Naive B cell (primary cell): ENCODE measurements around the gene BOD1L1. TPM values are rescaled to one million over a fixed set of nuclear protein-coding genes. Genes with fewer than 3 reads are reported as not detected.
"Not testable (repeated sequence)": the region's sequence is repeated elsewhere in the genome, so short reads cannot be mapped to it uniquely, and the experiment has no call there.

Experiments used
- ATAC-seq, 2 donors: fragments of 150-1000 bp; cut with Tn5 transposase; 2 replicates each; pipeline ENCODE4 v1.10.0; 2021; ENCODE audit warnings: low read depth in 2 of 2, mild to moderate bottlenecking in 2 of 2, moderate library complexity in 2 of 2
- DNase-seq: peaks from one replicate; pipeline ENCODE4 v3.0.0; 2022
- H3K27ac Mint-ChIP-seq, 6 donors: one replicate each; pipeline ENCODE4 v1.8.0; 2020 to 2022; ENCODE audit warnings: mild to moderate bottlenecking in 6 of 6, mixed read lengths in 6 of 6, moderate library complexity in 5 of 6, inconsistent platforms in 2 of 6
- H3K27me3 Mint-ChIP-seq, 3 donors: one replicate each; pipeline ENCODE4 v1.8.0; 2021 to 2022; ENCODE audit warnings: mixed read lengths in 3 of 3, mild to moderate bottlenecking in 1 of 3
- H3K36me3 Mint-ChIP-seq, 2 donors: one replicate each; pipeline ENCODE4 v1.8.0; 2020 to 2022; ENCODE audit warnings: mixed read lengths in 2 of 2, inconsistent platforms in 1 of 2, mild to moderate bottlenecking in 1 of 2
- H3K4me1 Mint-ChIP-seq, 3 donors: one replicate each; pipeline ENCODE4 v1.8.0; 2020 to 2022; ENCODE audit warnings: mixed read lengths in 3 of 3, inconsistent platforms in 1 of 3, mild to moderate bottlenecking in 1 of 3, moderate library complexity in 1 of 3
- H3K4me3 Mint-ChIP-seq, 8 donors: one replicate each; pipeline ENCODE4 v1.8.0; 2020 to 2022; ENCODE audit warnings: mild to moderate bottlenecking in 8 of 8, mixed read lengths in 8 of 8, moderate library complexity in 8 of 8, inconsistent platforms in 2 of 8
- H3K9me3 Mint-ChIP-seq, 7 donors: one replicate each; pipeline ENCODE4 v1.8.0; 2020 to 2022; ENCODE audit warnings: mixed read lengths in 7 of 7, mild to moderate bottlenecking in 5 of 7, inconsistent platforms in 2 of 7, moderate library complexity in 1 of 7
- polyA plus RNA-seq, 6 donors: library from polyadenylated mRNA; unstranded; fragments of 300-500 nt; fragmentation: Illumina TruSeq; gene quantifications; one replicate each; pipeline ENCODE4 v1.2.3, GENCODE V29; 2021; ENCODE audit warnings: low read depth in 6 of 6

BOD1L1 gene
- polyA plus RNA-seq, 6 donors from 2014 or later: 2.5 to 10.2 (median 3.9) TPM

- Mint-ChIP-seq H3K27ac (peak overlapping the region in 2 of 6 donors; percentile 12 to 76), H3K36me3 (peaks cover 36 to 38% of the 10 kb centered on the region in 2 donors), H3K27me3 (no peaks in the 10 kb centered on the region), H3K9me3 (peaks cover 0 to 4% (median 0%) of the 10 kb centered on the region in 7 donors), H3K4me1 (peaks cover 0 to 6% (median 0%) of the 10 kb centered on the region in 3 donors), H3K4me3 (no peak overlapping the region)
- DNase-seq (no peak), ATAC-seq (no peak)
Observed at GRCh38 chr4:13567125-13567524, 60.4 kb downstream of the BOD1L1 start.

GRCh38 chr4:13562876-13563275, 64.6 kb downstream of the BOD1L1 start:
- no peak overlapping the region for H3K4me3 Mint-ChIP-seq
- peaks cover 0 to 3% (median 0%) of the 10 kb centered on the region in 3 donors for H3K4me1 Mint-ChIP-seq
- peak overlapping the region in 1 of 6 donors; percentile 17 for H3K27ac Mint-ChIP-seq
- H3K36me3 Mint-ChIP-seq: peaks cover 14 to 24% of the 10 kb centered on the region in 2 donors
- peaks cover 0 to 4% (median 0%) of the 10 kb centered on the region in 7 donors for H3K9me3 Mint-ChIP-seq
- DNase-seq (no peak), ATAC-seq (no peak)
- H3K27me3 Mint-ChIP-seq: no peaks in the 10 kb centered on the region

- H3K27ac Mint-ChIP-seq: no peak overlapping the region
- no peak for DNase-seq
- H3K9me3 Mint-ChIP-seq: peaks cover 0 to 4% (median 0%) of the 10 kb centered on the region in 7 donors
- no peak for ATAC-seq
- H3K4me1 Mint-ChIP-seq: peaks cover 0 to 3% (median 0%) of the 10 kb centered on the region in 3 donors
- H3K36me3 Mint-ChIP-seq: peaks cover 7 to 20% of the 10 kb centered on the region in 2 donors
- H3K4me3 Mint-ChIP-seq: no peak overlapping the region
- H3K27me3 Mint-ChIP-seq: peaks cover 0 to 8% (median 5%) of the 10 kb centered on the region in 3 donors
Observed at GRCh38 chr4:13561673-13562072, 65.9 kb downstream of the BOD1L1 start.

GRCh38 chr4:13560111-13560510, 67.4 kb downstream of the BOD1L1 start:
- not testable (repeated sequence) for H3K4me1 Mint-ChIP-seq
- H3K27me3 Mint-ChIP-seq: peaks cover 0 to 10% (median 8%) of the 10 kb centered on the region in 3 donors

GRCh38 chr4:13559413-13559812, 68.1 kb downstream of the BOD1L1 start:
- Mint-ChIP-seq H3K36me3 (peaks cover 0 to 11% of the 10 kb centered on the region in 2 donors), H3K27ac (no peak overlapping the region), H3K27me3 (peaks cover 0 to 10% (median 8%) of the 10 kb centered on the region in 3 donors), H3K9me3 (peaks cover 0 to 4% (median 0%) of the 10 kb centered on the region in 7 donors), H3K4me1 (peaks cover 0 to 3% (median 0%) of the 10 kb centered on the region in 3 donors), H3K4me3 (no peak overlapping the region)
- DNase-seq: no peak
- ATAC-seq: no peak

More at GRCh38 chr4:13560111-13560510, 67.4 kb downstream of the BOD1L1 start:
- not testable (repeated sequence) for H3K4me3 Mint-ChIP-seq, DNase-seq, ATAC-seq, H3K9me3 Mint-ChIP-seq
- Mint-ChIP-seq H3K36me3 (peaks cover 0 to 11% of the 10 kb centered on the region in 2 donors), H3K27ac (peak overlapping the region in 1 of 6 donors; percentile 25)

GRCh38 chr4:13558881-13559280, 68.6 kb downstream of the BOD1L1 start:
- DNase-seq: no peak
- H3K4me3 Mint-ChIP-seq: no peak overlapping the region
- no peak for ATAC-seq

GRCh38 chr4:13555325-13555724, 72.2 kb downstream of the BOD1L1 start:
- ATAC-seq (no peak), DNase-seq (no peak)
- Mint-ChIP-seq H3K36me3 (peaks cover 0 to 8% of the 10 kb centered on the region in 2 donors), H3K27me3 (peaks cover 29 to 47% (median 46%) of the 10 kb centered on the region in 3 donors), H3K27ac (no peak overlapping the region), H3K9me3 (peaks cover 0 to 29% (median 11%) of the 10 kb centered on the region in 7 donors), H3K4me3 (no peak overlapping the region), H3K4me1 (no peaks in the 10 kb centered on the region)

More at GRCh38 chr4:13558881-13559280, 68.6 kb downstream of the BOD1L1 start:
- peaks cover 0 to 3% (median 0%) of the 10 kb centered on the region in 3 donors for H3K4me1 Mint-ChIP-seq
- peaks cover 0 to 4% (median 0%) of the 10 kb centered on the region in 7 donors for H3K9me3 Mint-ChIP-seq
- H3K36me3 Mint-ChIP-seq: peaks cover 0 to 11% of the 10 kb centered on the region in 2 donors
- H3K27me3 Mint-ChIP-seq: peaks cover 0 to 11% (median 10%) of the 10 kb centered on the region in 3 donors
- H3K27ac Mint-ChIP-seq: no peak overlapping the region

GRCh38 chr4:13553081-13553480, 74.4 kb downstream of the BOD1L1 start:
- Mint-ChIP-seq H3K27me3 (peaks cover 40 to 66% (median 59%) of the 10 kb centered on the region in 3 donors), H3K4me1 (peaks cover 7 to 12% (median 9%) of the 10 kb centered on the region in 3 donors), H3K27ac (no peak overlapping the region), H3K4me3 (no peak overlapping the region), H3K9me3 (peaks cover 0 to 30% (median 16%) of the 10 kb centered on the region in 7 donors), H3K36me3 (no peaks in the 10 kb centered on the region)
- ATAC-seq (no peak), DNase-seq (no peak)

- Mint-ChIP-seq H3K36me3 (peaks cover 0 to 13% of the 10 kb centered on the region in 2 donors), H3K27me3 (peaks cover 60 to 83% (median 76%) of the 10 kb centered on the region in 3 donors), H3K4me3 (peak overlapping the region; percentile 51 to 89 (median 76)), H3K27ac (peak overlapping the region in 2 of 6 donors; percentile 14 to 53), H3K4me1 (peaks cover 24 to 31% (median 31%) of the 10 kb centered on the region in 3 donors), H3K9me3 (peaks cover 0 to 40% (median 17%) of the 10 kb centered on the region in 7 donors)
- DNase-seq (peak; percentile 64), ATAC-seq (peak; percentile 52 to 64)
Observed at GRCh38 chr4:13548984-13549546, 78.5 kb downstream of the BOD1L1 start.

GRCh38 chr4:13548059-13548983, 79.2 kb downstream of the BOD1L1 start:
- Mint-ChIP-seq H3K4me3 (peak overlapping the region; percentile 69 to 89 (median 78)), H3K27ac (peak overlapping the region in 3 of 6 donors; percentile 38 to 94 (median 53)), H3K4me1 (peaks cover 27 to 35% (median 35%) of the 10 kb centered on the region in 3 donors), H3K9me3 (peaks cover 0 to 39% (median 17%) of the 10 kb centered on the region in 7 donors), H3K36me3 (peaks cover 0 to 14% of the 10 kb centered on the region in 2 donors), H3K27me3 (peaks cover 63 to 82% (median 74%) of the 10 kb centered on the region in 3 donors)
- ATAC-seq: no peak
- no peak for DNase-seq

- H3K36me3 Mint-ChIP-seq: peaks cover 0 to 22% of the 10 kb centered on the region in 2 donors
- peaks cover 63 to 82% (median 74%) of the 10 kb centered on the region in 3 donors for H3K27me3 Mint-ChIP-seq
- ATAC-seq: peak; percentile 37 to 53
- H3K9me3 Mint-ChIP-seq: peaks cover 0 to 35% (median 17%) of the 10 kb centered on the region in 7 donors
- no peak for DNase-seq
- peak overlapping the region; percentile 51 to 92 (median 78) for H3K4me3 Mint-ChIP-seq
- peaks cover 34 to 42% (median 41%) of the 10 kb centered on the region in 3 donors for H3K4me1 Mint-ChIP-seq
- H3K27ac Mint-ChIP-seq: peak overlapping the region in 1 of 6 donors; percentile 94
Observed at GRCh38 chr4:13547485-13548041, 80.0 kb downstream of the BOD1L1 start.

GRCh38 chr4:13546941-13547484, 80.5 kb downstream of the BOD1L1 start:
- Mint-ChIP-seq H3K4me3 (peak overlapping the region; percentile 68 to 92 (median 88)), H3K4me1 (peaks cover 34 to 44% (median 44%) of the 10 kb centered on the region in 3 donors), H3K9me3 (peaks cover 0 to 32% (median 13%) of the 10 kb centered on the region in 7 donors), H3K36me3 (peaks cover 0 to 22% of the 10 kb centered on the region in 2 donors), H3K27me3 (peaks cover 58 to 81% (median 70%) of the 10 kb centered on the region in 3 donors), H3K27ac (peak overlapping the region in 5 of 6 donors; percentile 32 to 98 (median 77))
- no peak for DNase-seq
- ATAC-seq: peak; percentile 7 to 9
